ENCODE results near the gene LCE2B.
"Not testable (repeated sequence)": the region's sequence is repeated elsewhere in the genome, so short reads cannot be mapped to it uniquely, and the experiment has no call there.

Gene LCE2B

DNA sequence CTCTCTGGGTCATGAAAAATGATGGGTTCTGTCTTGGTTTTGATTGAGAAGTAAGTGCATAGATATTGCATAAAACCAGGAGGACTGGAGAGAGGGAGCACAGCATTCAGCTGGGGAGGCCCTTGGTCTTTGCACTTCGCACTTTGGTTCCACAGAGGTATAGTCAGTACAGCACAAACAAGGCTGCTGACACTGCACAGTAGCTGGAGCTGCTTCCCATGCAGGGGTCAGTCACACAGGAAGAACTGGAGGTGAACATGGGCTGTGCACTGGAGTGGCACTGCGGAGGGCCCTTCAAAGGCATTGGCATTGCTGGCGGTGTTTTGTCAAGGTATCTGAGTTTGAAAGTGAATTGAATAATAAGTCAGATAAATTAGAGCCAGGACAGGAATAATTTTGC, 27.3 kb upstream of the LCE2B start:
- H3K27ac ChIP-seq, result no peak overlapping the region
- TF ChIP-seq, protein P1, sequence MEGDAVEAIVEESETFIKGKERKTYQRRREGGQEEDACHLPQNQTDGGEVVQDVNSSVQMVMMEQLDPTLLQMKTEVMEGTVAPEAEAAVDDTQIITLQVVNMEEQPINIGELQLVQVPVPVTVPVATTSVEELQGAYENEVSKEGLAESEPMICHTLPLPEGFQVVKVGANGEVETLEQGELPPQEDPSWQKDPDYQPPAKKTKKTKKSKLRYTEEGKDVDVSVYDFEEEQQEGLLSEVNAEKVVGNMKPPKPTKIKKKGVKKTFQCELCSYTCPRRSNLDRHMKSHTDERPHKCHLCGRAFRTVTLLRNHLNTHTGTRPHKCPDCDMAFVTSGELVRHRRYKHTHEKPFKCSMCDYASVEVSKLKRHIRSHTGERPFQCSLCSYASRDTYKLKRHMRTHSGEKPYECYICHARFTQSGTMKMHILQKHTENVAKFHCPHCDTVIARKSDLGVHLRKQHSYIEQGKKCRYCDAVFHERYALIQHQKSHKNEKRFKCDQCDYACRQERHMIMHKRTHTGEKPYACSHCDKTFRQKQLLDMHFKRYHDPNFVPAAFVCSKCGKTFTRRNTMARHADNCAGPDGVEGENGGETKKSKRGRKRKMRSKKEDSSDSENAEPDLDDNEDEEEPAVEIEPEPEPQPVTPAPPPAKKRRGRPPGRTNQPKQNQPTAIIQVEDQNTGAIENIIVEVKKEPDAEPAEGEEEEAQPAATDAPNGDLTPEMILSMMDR (IDR thresholded peaks at IDR 0.05), result no peak
- TF ChIP-seq ZFX (IDR thresholded peaks at IDR 0.05; ENCODE audit: borderline replicate concordance), result no peak

DNA sequence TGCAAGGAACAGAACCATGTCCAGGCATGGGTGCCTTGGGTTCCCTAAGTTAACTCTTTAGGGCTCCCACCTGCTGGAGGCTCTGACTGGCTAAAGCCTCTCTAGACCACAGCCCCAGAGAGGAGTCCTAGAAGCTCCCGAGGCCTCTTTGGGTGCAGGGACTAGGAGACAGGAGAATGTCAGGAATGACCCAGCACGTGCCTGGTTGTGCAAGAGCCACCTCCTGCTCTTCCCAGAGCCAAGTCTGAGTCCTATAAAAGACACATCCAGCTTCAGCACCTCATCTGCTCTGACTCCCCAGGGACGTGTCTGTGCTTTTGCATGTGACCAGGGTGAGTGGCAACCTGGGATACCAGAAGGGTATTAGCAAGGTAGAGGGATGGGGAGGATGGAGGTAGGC, 22.8 kb upstream of the LCE2B start, which contains the start of gene LCE2D:
Gene LCE2D, plus strand, starts transcription at position 283 of the 400 bp plus-strand sequence. CDS start 726 bp downstream, outside the sequence.
- TF ChIP-seq, protein P1 (IDR thresholded peaks at IDR 0.05), result no peak
- TF ChIP-seq ZFX (IDR thresholded peaks at IDR 0.05; ENCODE audit: borderline replicate concordance), result no peak
- no peak within 1 kb of the TSS for H3K27ac ChIP-seq

DNA sequence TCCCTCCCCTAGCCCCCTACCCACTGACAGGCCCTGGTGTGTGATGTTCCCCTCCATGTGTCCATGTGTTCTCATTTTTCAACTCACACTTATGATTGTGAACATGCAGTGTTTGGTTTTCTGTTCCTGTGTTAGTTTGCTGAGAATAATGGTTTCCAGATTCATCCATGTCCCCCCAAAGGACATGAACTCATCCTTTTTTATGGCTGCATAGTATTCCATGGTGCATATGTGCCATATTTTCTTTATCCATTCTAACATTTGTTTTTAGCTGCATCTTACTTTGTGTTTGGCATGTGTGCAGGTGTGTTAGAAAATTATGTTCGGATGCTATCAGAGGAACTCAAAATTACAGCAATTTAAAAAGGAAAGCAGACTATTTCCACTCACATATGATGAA, 19.8 kb upstream of the LCE2B start:
- H3K27ac ChIP-seq, result not testable (repeated sequence)

DNA sequence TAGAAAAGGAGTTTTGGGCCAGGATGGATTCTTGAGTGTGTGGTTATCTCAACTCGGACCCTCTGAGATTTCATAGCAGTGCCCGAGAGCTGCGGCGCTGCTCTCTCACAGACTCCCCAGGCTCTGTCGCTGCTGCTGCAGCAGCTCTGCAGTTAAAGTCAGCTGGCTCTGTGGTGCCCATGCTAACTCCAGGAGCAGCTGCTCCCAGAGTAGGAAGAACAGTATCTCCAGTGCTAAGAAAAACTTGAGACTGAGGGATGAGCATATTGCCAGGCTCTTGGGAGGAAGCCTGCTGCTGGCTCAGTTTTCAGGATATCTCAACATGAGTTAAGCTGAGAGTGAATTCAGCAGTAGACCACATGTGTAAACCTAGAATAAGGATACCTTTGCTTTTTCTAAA, 18.3 kb upstream of the LCE2B start:
- TF ChIP-seq, protein P1 (IDR thresholded peaks at IDR 0.05), result no peak
- TF ChIP-seq ZFX (IDR thresholded peaks at IDR 0.05; ENCODE audit: borderline replicate concordance), result no peak
- no peak overlapping the region for H3K27ac ChIP-seq

DNA sequence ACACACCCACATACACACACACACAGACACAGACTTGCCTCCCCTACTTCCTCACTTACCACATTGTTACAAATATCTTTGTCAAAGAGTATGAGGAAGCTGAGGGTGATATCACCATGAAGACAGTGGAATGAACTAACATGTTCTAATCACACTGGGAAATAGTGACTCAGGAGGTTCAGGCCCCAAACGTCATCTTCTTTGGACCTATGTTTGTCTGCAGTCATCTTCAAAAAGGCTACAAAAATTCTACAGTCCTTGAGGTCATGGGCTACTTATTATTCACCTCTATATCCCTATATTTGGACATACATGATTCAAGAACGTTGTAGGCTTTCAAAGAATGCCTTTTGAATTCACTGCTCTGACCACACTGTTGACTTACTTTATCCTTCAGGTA, 12.9 kb upstream of the LCE2B start:
- H3K27ac ChIP-seq, result no peak overlapping the region
- TF ChIP-seq, protein P1 (IDR thresholded peaks at IDR 0.05), result no peak
- TF ChIP-seq ZFX (IDR thresholded peaks at IDR 0.05; ENCODE audit: borderline replicate concordance), result no peak

DNA sequence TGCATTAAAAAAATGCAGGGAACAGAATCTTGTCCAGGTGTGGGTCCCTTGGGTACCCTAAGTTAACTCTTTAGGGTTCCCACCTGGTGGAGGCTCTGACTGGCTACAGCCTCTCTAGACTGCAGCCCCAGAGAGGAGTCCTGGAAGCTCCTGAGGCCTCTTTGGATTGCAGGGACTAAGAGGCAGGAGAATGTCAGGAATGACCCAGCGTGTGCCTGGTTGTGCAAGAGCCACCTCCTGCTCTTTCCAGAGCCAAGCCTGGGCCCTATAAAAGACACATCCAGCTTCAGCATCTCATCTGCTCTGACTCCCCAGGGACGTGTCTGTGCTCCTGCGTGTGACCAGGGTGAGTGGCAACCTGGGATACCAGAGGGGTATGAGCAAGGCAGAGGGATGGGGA, 10.9 kb upstream of the LCE2B start, which contains the start of gene LCE2C:
Gene LCE2C, plus strand, starts transcription at position 297 of the 400 bp plus-strand sequence. CDS start 737 bp downstream, outside the sequence.
- H3K27ac ChIP-seq, result not testable (repeated sequence)

DNA sequence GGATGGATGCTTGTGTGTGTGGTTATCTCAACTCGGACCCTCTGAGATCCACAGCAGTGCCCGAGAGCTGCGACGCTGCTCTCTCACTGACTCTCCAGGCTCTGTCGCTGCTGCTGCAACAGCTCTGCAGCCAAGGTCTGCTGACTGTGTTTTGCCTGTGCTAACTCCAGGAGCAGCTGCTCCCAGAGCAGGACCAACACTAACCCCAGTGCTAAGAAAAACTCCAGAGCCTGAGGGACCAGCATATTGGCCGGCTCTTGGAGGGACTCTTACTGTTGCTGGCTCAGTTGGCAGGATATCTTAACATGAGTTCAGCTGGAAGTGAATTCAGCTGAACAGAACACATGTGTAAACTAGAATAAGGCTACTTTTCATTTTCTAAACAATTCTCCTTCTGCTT, 6.5 kb upstream of the LCE2B start:
- TF ChIP-seq ZFX (IDR thresholded peaks at IDR 0.05; ENCODE audit: borderline replicate concordance), result no peak
- TF ChIP-seq, protein P1 (IDR thresholded peaks at IDR 0.05), result no peak

DNA sequence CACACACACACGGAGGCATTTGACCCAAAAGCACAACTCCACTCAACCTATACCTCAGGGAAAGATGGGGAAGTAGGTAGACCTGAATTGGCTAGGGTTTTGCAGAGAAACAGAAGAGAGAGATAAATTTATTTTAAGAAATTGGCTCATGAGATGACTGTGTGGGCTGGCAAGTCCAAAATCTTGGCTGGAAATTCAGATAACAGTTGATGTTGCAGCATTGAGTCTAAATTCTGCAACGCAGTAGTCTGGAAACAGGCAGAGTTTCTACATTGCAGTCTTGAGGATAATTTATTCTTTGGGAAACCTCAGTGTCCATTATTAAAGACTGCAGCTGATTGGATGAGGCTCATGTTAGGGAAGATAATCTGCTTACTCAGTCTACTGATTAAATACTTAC, 4.3 kb upstream of the LCE2B start:
- no peak for TF ChIP-seq ZFX (IDR thresholded peaks at IDR 0.05; ENCODE audit: borderline replicate concordance)
- TF ChIP-seq, protein P1 (IDR thresholded peaks at IDR 0.05), result no peak
- H3K27ac ChIP-seq, result no peak overlapping the region

More for the DNA sequence above, 6.5 kb upstream of the LCE2B start:
- H3K27ac ChIP-seq, result no peak overlapping the region
